Measurements from ENCODE around the gene RIPOR1.

The RIPOR1 gene

DNA sequence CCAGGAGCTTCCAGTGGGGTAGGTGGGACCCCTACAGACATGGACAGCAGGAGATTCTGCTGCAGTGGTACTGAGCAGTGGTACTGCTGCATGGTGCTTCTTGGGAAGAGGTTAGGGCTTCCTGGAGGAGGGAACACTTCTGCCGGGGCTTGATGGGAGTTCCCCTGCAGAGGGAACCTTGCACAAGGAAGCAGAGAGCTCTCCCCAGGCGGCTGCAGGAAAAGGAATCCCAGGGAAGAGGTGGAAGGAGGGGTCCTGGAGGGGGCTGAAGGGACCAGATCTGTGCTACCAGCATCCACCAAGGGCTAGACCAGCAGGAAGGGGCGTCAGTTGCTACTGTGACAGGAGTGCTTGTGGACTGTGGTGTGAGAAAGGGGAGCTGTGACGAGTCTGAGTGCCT lies 10.6 kb downstream of the RIPOR1 start:
- no peak for DNase-seq

DNA sequence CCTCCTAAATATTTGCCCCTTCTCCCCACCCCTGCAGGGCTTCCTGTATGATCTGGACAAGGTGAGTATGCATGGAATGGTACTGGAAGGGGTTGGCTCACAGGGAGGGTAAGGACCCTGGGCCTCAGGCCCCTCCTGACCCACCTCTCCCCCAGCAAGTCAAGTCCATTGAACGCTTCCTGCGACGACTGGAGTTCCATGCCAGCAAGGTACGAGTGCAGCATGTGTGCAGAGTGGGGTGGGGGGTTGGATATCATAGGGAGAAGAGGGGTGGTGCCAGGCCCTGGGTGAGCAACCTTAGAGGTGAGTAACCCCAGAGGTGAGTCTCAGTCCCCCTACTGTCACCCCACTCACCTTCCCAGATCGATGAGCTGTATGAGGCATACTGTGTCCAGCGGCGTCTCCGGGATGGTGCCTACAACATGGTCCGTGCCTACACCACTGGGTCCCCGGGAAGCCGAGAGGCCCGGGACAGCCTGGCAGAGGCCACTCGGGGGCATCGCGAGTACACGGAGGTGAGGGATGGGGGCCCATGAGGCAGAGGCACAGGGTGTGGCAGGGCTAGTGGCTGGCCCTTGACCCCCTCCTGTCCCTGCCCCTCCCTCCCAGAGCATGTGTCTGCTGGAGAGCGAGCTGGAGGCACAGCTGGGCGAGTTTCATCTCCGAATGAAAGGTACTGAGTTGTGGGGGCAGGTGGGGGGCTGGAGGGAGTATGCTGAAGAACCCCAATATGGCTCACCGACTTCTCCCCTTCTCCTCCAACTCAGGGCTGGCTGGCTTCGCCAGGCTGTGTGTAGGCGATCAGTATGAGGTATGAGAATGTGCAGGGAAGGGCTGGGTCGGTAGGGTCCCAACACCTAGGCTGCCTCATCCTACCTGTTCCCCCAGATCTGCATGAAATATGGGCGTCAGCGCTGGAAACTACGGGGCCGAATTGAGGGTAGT lies 11.3 kb downstream of the RIPOR1 start:
- no peak for DNase-seq

DNA sequence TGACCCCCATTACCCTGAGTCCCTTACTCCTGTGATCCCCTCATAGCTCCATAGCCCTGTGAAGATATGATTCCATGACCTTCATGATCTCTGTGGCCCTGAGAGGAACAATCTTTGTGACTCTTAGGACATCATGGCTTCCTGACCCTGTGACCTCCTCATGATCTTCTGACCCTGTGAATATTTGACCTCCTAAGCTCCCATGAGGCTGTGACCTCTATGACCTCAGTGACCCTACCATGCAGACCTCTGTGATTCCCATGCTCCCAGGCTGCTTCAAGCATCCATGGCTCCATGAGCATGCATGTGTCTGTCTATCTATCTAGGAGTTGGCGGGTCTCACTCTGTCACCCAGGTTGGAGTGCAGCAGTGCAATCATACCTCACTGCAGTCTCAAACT lies 12.1 kb downstream of the RIPOR1 start:
- DNase-seq = no peak

DNA sequence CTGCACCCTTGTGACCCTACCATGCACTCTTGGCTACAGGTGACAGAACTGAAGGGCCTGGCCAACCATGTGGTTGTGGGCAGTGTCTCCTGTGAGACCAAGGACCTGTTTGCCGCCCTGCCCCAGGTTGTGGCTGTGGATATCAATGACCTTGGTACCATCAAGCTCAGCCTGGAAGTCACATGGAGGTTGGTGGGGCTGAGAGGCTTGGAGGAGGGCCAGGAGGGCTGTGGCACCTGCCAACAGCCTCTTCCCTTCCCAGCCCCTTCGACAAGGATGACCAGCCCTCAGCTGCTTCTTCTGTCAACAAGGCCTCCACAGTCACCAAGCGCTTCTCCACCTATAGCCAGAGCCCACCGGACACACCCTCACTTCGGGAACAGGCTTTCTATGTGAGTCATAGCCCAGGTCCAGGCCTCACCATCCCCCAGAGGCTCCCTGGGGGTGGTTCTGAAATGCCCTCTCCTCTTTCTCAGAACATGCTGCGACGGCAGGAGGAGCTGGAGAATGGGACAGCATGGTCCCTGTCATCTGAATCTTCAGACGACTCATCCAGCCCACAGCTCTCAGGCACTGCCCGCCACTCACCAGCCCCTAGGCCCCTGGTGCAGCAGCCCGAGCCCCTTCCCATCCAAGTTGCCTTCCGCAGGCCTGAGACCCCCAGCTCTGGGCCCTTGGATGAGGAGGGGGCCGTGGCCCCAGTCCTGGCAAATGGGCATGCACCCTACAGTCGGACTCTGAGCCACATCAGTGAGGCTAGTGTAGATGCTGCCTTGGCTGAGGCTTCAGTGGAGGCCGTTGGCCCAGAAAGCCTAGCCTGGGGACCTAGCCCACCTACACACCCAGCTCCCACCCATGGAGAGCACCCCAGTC lies 13.0 kb downstream of the RIPOR1 start:
- no peak for DNase-seq

- peak; percentile 91 for DNase-seq
These were observed 13.8 kb downstream of the RIPOR1 start for GRCh38 chr16:67542464-67542863.

GRCh38 chr16:67543036-67543435 lies 14.4 kb downstream of the RIPOR1 start:
- DNase-seq = no peak

- DNase-seq = no peak
These were observed 15.0 kb downstream of the RIPOR1 start for GRCh38 chr16:67543582-67543981.

DNA sequence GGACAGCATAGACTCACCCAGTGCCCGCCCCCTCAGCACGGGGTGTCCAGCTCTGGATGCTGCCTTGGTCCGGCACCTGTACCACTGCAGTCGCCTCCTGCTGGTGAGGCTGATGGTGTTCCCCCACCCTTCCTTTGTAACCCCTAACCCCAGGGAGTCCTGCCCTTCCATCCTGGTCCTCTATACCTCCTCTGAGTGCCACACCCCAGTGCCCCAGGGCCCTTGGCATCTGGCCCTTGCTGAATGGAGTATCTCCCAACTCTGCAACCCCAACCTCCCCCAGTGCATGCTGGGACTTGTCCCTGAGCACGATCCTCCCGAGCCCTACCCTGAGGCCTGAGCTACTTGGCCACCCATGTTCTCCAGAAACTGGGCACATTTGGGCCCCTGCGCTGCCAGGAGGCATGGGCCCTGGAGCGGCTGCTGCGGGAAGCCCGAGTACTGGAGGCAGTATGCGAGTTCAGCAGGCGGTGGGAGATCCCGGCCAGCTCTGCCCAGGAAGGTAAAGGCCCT lies 15.8 kb downstream of the RIPOR1 start:
- DNase-seq = no peak

GRCh38 chr16:67544844-67545664 lies 16.4 kb downstream of the RIPOR1 start:
- no peak for DNase-seq

GRCh38 chr16:67545665-67546024 lies 17.0 kb downstream of the RIPOR1 start:
- no peak for DNase-seq

DNA sequence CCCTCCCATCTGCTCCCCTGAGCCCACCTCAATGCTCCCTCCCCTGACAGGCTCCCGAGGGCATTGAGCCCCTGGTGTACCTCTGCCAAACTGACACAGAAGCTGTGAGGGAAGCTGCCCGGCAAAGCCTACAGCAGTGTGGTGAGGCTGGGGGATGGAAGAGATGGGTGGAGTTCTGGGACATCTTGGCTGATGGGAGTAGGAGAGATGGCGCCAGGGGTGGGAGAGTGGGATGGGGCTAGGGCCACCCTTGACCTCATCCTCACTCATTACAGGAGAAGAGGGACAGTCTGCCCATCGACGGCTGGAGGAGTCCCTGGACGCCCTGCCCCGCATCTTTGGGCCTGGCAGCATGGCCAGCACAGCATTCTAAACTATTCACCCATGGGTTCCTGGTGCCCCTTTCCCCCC lies 17.5 kb downstream of the RIPOR1 start:
- DNase-seq = no peak

DNA sequence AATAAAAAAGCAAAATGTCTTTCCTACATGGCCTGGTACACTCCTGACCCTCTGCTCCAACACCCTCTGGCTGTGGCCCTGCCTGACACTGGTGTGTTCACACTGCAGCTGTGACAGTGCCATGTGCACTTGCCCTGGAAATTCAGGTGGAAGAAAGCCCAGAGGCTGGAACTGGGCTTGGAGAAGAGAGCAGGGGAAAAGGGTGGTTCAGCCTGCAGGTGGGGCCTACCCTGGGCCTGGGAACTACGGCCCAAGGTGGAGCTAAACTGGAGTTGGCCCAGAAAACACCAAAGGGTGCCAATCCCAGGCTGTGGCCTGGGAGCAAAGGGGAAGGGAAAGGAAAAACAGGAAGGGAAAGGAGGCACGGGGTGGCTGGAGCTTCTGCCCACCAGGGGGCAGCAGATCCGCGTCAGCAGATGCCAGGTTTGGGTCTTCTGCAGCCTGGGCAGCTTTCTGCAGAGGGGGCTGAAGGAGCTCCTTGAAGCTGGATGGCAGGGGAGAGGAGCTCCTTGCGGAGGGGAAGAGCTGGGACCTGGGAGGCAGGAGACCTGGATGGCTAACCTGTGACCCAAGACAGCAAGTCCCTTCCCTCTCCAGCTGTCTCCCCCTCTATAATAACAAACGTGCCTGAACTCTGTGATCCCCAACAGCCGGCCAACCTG lies 18.3 kb downstream of the RIPOR1 start:
- DNase-seq = peak; percentile 77

DNA sequence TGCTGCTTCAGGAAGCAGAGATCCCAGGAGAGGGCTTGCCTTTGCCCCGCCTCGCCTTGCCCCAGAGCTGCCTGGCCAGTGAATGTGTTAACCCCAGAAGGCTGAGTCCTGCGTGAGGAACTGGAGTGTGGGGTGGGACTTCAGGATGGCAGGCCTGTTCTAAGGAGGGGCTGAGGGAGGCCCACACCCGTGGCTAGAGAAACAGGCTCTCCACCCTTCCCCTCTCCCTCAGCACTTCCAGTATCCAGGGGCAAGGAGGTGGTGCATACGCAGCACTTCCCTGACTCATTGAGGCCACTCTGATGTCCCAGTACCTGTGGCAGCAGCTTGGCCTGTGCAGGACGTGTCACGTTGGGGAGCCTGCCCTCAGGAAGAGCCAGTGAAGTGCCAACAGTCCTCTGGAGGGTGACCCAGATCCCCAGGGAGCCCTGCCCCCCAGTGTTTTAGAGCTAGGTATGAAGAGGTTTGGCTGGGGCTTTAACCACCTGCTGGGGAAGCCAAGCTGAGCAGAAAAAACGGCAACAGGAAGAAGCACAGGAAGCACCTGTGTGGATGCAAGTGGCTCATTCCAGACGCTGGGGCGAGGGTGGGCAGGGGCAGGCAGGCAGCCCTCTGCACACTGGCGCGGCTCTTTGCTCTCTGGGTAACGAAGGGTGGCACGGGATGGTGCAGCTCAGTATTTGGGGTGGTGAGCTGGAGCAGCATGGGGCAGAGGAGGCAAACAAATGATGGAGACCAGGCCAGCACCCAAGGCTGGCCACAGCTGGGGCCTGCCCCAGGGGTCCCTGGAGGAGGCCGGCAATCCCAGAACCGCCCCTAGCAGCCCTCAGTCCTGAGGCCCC lies 19.0 kb downstream of the RIPOR1 start:
- peak; percentile 59 for DNase-seq

- no peak for DNase-seq
These were observed 19.9 kb downstream of the RIPOR1 start for GRCh38 chr16:67548265-67549126.

GRCh38 chr16:67549240-67549639 lies 20.6 kb downstream of the RIPOR1 start:
- DNase-seq = no peak

DNA sequence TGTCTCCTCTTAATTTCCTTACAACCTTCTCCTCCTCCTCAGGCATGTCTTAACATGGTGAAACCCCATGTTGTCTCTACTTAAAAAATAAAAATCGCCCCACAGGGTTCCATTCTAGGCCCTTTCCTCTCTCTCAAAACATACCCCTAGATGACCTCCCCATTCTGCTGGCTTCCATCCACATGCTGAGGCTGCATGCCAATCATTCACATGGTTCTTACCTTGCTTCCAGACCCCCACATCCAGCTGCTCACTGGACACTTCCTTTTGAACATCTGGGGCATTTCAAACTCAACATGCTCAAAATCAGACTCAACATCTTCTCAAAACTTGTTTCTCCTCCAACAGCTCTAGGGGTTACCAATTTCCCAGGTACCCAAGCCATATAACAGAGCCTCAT lies 21.3 kb downstream of the RIPOR1 start:
- DNase-seq = no peak

DNA sequence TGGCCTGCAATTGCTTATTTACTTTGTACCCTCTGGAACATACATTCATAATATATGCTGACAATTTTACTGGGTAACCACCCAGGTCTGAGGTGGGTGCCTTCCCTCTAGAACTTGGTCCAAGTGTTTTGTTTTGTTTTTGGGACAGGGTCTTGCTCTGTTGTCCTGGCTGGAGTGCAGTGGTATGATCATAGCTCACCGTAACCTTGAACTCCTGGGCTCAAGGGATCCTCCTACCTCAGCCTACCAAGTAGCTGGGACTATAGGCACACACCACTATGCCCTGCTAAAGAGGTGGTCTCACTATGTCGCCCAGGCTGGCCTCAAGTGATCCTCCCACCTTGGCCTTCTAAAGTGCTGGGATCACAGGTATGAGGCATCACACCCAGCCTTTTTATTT lies 22.5 kb downstream of the RIPOR1 start:
- no peak for DNase-seq

DNA sequence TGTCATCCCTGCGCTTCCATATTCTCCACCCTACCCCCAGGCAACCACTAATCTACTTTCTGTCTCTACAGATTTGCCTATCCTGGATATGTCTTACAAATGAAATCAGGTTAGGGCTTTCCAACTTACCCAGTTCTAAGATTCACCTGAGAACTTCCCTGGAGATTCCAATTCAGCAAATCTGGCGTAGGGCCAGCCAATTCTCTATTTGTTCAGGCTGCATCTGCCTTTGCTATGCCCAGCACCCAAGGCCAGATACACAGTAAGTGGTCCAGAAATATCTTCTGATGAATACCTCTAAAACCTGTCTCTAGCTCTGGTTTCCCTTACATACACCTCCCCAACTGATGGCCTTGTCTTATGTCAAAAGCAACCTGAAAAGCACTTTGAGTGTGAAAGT lies 23.3 kb downstream of the RIPOR1 start:
- DNase-seq = no peak

DNA sequence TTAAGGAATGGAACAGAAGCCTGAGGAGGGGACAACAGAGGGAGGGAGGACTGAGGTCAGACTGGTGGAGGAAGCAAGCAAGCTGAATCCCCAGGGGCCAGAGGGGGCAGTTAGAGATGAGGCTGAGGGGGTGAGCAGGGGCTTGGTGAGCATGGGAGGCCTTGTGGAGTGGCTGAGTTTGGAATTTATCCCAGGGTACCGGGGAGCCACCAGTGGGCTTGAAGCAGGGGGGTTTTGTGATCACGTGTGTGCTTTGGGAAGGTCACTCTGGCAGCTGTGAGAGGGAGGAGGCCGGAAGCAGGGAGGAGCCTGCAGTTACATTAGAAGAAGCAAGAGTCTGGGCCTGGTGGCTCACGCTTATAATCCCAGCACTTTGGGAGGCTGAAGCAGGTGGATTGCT lies 23.8 kb downstream of the RIPOR1 start:
- no peak for DNase-seq

DNA sequence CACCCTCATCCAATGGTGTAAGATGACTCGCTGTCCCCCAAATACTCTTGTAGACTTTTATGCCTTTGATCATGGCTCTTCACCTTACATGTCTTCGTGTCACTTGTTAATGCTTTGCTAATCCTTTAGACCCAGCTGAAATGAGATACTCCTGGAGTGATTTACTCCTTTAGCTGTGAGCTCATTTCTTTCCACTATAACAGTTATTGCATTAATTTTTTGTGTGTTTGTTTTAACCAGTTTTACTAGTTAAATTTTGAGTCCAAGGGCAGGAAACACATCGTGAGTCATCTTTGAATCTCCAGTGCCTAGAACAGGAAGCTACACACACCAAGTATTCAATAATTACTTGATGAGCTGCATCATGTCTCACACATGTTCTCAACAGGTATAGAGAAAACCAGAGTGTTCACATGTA lies 27.2 kb downstream of the RIPOR1 start:
- DNase-seq = peak; percentile 70

Data from CD4-positive, alpha-beta T cell treated with Interleukin-12 subunit alpha and Interleukin-12 subunit beta, for 1 hour (primary cell).